ENCODE measurements around the gene ZNF775. TPM values are rescaled to one million over a fixed set of nuclear protein-coding genes. Genes with fewer than 3 reads are reported as not detected.
"Not testable (repeated sequence)": the region's sequence is repeated elsewhere in the genome, so short reads cannot be mapped to it uniquely, and the experiment has no call there.

ZNF775 gene
- polyA plus RNA-seq, 4 donors: 1.1 to 6.5 (median 2.5) TPM

DNA sequence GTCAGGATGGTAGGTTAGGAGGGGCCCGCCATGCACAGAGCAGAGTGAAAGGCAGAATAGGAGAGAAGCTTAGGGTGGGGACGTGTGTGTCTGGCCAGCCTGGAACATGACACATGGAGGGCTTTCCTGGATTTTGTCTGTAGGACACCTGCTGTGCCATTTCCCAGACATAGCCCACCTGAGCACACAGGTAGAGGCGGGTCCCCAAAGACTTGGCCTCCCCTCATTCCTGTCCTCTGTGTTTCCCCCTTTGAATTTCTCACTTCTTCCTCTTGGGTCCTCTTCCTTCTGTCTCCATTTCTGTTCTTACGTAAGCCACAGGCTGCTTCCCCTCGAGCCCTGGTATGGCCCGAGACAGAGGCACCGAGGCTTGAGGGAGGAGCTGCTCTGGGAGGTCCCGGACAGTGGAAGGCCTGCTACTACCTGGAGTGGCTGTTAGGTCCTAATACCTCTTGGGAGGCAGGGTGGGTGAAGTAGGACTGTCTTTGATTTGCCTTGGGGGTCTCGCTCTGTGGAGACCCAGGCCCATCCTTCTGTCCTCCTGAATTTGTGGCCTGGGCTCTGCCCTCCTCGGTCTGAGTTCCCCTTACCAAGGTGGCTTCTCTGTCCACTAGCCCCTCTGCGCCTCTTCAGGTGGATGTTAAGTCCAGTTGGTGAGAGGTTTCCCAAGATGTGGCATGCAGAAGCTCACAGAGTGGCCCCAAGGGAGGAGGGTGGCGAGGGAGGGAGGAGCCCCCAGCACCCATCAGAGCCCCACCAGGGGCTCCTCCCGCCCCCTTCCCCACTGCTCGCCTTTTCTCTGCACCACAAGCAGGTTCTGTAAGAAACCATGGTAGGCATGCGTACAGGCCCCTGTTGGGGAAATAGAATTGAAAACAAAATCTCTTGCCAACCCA is 5.5 kb downstream of the ZNF775 start:
- Histone ChIP-seq H3K27me3 (ENCODE audit: control insufficient read depth in 3 of 3, insufficient read depth in 3 of 3, low read length in 3 of 3) (no peaks in the 10 kb centered on the region), H3K9me3 (ENCODE audit: control insufficient read depth in 2 of 2, insufficient read depth in 1 of 2, low read depth in 1 of 2, low read length in 1 of 2) (no peaks in the 10 kb centered on the region), H3K27ac (ENCODE audit: low read depth in 1 of 3, low read length in 2 of 3) (peak overlapping the region in 2 of 3 donors; percentile 28 to 81), H3K4me3 (ENCODE audit: low read depth in 1 of 3, low read length in 3 of 3) (no peak overlapping the region), H3K4me1 (ENCODE audit: control insufficient read depth in 3 of 3, insufficient read depth in 2 of 3, low read depth in 1 of 3, low read length in 2 of 3) (peaks cover 7 to 76% (median 7%) of the 10 kb centered on the region in 3 donors), H3K36me3 (ENCODE audit: control insufficient read depth in 3 of 3, insufficient read depth in 2 of 3, low read depth in 1 of 3, low read length in 3 of 3) (peaks cover 0 to 42% (median 0%) of the 10 kb centered on the region in 3 donors)
- no peak for DNase-seq
- 58 to 76% (median 70%) methylated on average over 15 of the region's 15 CpGs for WGBS, 3 donors
- no peak for FAIRE-seq

DNA sequence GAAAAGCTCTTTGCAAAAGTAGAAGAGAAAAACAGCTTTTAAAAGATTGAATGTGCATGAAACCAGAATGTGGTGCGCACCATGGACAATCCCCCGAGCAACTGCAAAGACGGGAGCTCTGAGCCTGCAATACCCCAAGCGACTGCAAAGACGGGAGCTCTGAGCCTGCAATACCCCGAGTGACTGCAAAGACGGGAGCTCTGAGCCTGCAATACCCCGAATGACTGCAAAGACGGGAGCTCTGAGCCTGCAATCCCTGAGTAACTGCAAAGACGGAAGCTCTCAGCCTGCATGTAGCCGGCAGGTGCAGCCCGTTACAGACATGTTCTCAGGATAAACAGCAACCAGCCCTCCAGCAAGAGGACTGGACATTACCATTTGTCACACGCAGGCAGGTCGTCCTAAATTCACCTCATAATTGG is 6.2 kb downstream of the ZNF775 start:
- DNase-seq (no peak), FAIRE-seq (no peak)
- peaks cover 7 to 71% (median 7%) of the 10 kb centered on the region in 3 donors for H3K4me1 ChIP-seq (ENCODE audit: control insufficient read depth in 3 of 3, insufficient read depth in 2 of 3, low read depth in 1 of 3, low read length in 2 of 3)
- H3K4me3 ChIP-seq (ENCODE audit: low read depth in 1 of 3, low read length in 3 of 3): no peak overlapping the region
- no peaks in the 10 kb centered on the region for H3K27me3 ChIP-seq (ENCODE audit: control insufficient read depth in 3 of 3, insufficient read depth in 3 of 3, low read length in 3 of 3)
- H3K27ac ChIP-seq (ENCODE audit: low read depth in 1 of 3, low read length in 2 of 3): peak overlapping the region in 1 of 3 donors; percentile 81
- WGBS, 3 donors: 24 to 66% (median 57%) methylated on average over 14 of the region's 14 CpGs
- H3K36me3 ChIP-seq (ENCODE audit: control insufficient read depth in 3 of 3, insufficient read depth in 2 of 3, low read depth in 1 of 3, low read length in 3 of 3): peaks cover 0 to 47% (median 0%) of the 10 kb centered on the region in 3 donors
- no peaks in the 10 kb centered on the region for H3K9me3 ChIP-seq (ENCODE audit: control insufficient read depth in 2 of 2, insufficient read depth in 1 of 2, low read depth in 1 of 2, low read length in 1 of 2)

DNA sequence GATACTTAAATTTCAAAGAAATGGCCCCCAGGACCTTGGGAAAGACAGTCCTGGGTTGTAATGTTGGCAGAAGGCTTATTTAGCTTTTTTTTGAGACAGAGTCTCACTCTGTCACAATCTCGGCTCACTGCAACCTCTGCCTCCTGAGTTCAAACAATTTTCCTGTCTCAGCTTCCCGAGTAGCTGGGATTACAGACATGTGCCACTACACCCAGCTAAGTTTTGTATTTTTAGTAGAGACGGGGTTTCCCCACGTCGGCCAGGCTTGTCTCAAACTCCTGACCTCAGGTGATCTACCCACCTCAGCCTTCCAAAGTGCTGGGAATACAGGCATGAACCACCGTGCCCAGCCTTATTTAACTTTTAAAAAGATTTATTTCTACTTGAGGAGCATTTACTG is 6.8 kb downstream of the ZNF775 start:
- Histone ChIP-seq H3K27ac (ENCODE audit: low read depth in 1 of 3, low read length in 2 of 3) (peak overlapping the region in 1 of 3 donors; percentile 33), H3K36me3 (ENCODE audit: control insufficient read depth in 3 of 3, insufficient read depth in 2 of 3, low read depth in 1 of 3, low read length in 3 of 3) (peaks cover 0 to 47% (median 0%) of the 10 kb centered on the region in 3 donors), H3K4me1 (ENCODE audit: control insufficient read depth in 3 of 3, insufficient read depth in 2 of 3, low read depth in 1 of 3, low read length in 2 of 3) (peaks cover 7 to 66% (median 7%) of the 10 kb centered on the region in 3 donors)
- not testable (repeated sequence) for FAIRE-seq; H3K27me3 ChIP-seq (ENCODE audit: control insufficient read depth in 3 of 3, insufficient read depth in 3 of 3, low read length in 3 of 3); DNase-seq; H3K9me3 ChIP-seq (ENCODE audit: control insufficient read depth in 2 of 2, insufficient read depth in 1 of 2, low read depth in 1 of 2, low read length in 1 of 2); H3K4me3 ChIP-seq (ENCODE audit: low read depth in 1 of 3, low read length in 3 of 3)
- WGBS, 3 donors: 30 to 51% (median 49%) methylated on average over 6 of the region's 6 CpGs

DNA sequence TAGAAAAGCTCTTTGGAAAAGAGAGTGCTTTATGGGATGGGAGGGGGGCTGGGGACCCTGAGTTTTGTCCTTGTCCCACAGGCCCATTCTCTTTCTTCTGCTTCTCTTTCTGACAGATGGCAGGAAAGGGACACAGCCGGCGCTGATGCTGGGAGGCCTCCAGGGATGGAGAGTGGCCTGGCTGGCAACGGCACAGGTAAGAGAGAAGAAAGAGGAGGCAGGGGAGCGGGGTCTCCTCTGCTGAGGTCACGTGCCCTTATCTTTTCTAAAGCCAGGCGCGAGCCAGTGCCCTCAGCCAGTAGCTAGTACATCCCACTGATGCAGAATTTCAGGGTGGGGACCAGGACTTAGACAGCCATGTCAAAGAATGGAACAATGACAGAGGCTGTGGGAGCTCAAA is 9.2 kb downstream of the ZNF775 start:
- Histone ChIP-seq H3K9me3 (ENCODE audit: control insufficient read depth in 2 of 2, insufficient read depth in 1 of 2, low read depth in 1 of 2, low read length in 1 of 2) (no peaks in the 10 kb centered on the region), H3K27ac (ENCODE audit: low read depth in 1 of 3, low read length in 2 of 3) (no peak overlapping the region), H3K27me3 (ENCODE audit: control insufficient read depth in 3 of 3, insufficient read depth in 3 of 3, low read length in 3 of 3) (no peaks in the 10 kb centered on the region), H3K4me3 (ENCODE audit: low read depth in 1 of 3, low read length in 3 of 3) (no peak overlapping the region), H3K36me3 (ENCODE audit: control insufficient read depth in 3 of 3, insufficient read depth in 2 of 3, low read depth in 1 of 3, low read length in 3 of 3) (peaks cover 0 to 38% (median 0%) of the 10 kb centered on the region in 3 donors), H3K4me1 (ENCODE audit: control insufficient read depth in 3 of 3, insufficient read depth in 2 of 3, low read depth in 1 of 3, low read length in 2 of 3) (peaks cover 0 to 44% (median 2%) of the 10 kb centered on the region in 3 donors)
- WGBS, 3 donors: 80 to 92% (median 90%) methylated on average over 7 of the region's 7 CpGs
- DNase-seq (no peak), FAIRE-seq (no peak)

DNA sequence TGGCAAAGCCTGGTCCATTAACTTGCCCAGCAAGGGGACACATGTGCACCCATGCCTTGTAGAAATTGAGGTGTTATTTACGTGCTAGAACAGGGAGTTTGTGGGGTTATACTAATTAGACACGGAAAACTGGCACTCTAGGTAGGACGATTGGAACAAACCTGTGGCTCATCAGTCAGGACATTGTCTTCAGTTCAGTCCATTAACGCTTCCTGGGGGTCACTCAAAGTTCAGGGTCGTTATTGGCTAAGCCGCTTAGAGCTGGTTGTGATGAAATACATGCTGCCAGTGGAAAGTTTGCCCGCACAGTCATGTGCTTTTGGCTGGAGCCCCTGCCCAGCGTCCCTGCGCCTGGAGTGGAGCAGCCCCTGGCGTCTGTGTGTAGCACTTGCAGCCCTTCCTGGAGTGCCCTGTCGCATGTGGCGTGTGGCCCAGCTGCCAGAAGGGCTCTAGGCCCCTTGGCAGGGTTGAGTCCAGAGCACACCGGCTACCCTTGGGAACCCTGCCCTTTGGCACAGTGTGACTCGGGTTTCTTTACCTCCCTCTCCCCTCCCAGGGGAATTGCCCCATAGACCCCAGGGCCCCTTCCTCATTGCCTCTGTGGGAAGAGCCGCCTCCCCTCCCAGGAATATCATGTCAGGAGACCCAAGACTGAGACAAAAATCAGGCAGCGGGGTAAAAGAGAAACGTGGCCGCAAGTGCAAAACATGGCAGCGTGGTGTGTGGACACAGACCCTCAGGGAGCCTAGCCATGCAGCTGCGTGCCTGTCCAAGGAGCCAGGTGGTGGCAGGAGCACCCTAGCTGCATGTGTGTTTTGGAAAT is 9.8 kb downstream of the ZNF775 start:
- peaks cover 0 to 38% (median 0%) of the 10 kb centered on the region in 3 donors for H3K36me3 ChIP-seq (ENCODE audit: control insufficient read depth in 3 of 3, insufficient read depth in 2 of 3, low read depth in 1 of 3, low read length in 3 of 3)
- peak overlapping the region in 1 of 3 donors; percentile 6 for H3K27ac ChIP-seq (ENCODE audit: low read depth in 1 of 3, low read length in 2 of 3)
- H3K9me3 ChIP-seq (ENCODE audit: control insufficient read depth in 2 of 2, insufficient read depth in 1 of 2, low read depth in 1 of 2, low read length in 1 of 2): no peaks in the 10 kb centered on the region
- H3K27me3 ChIP-seq (ENCODE audit: control insufficient read depth in 3 of 3, insufficient read depth in 3 of 3, low read length in 3 of 3): no peaks in the 10 kb centered on the region
- peaks cover 0 to 38% (median 2%) of the 10 kb centered on the region in 3 donors for H3K4me1 ChIP-seq (ENCODE audit: control insufficient read depth in 3 of 3, insufficient read depth in 2 of 3, low read depth in 1 of 3, low read length in 2 of 3)
- FAIRE-seq (no peak), DNase-seq (peak; percentile 51 to 78)
- WGBS, 3 donors: 50 to 68% (median 52%) methylated on average over 19 to 20 of the region's 20 CpGs
- H3K4me3 ChIP-seq (ENCODE audit: low read depth in 1 of 3, low read length in 3 of 3): no peak overlapping the region

DNA sequence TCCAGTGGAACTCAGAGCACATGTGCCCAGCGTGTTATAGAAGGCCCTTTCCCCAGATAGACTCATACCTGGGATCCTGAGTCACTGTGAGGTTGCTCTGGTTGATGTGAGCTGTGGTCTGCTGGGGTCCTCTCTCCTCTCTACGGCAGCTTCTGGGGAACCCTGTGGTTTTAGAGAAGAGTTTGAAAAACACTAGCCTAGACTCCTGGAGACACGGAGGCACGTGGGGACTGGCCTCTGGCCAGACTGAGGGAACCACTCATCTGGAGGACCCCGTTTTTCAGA is 10.3 kb downstream of the ZNF775 start:
- DNase-seq (no peak), FAIRE-seq (no peak)
- Histone ChIP-seq H3K4me1 (ENCODE audit: control insufficient read depth in 3 of 3, insufficient read depth in 2 of 3, low read depth in 1 of 3, low read length in 2 of 3) (peaks cover 0 to 33% (median under 1%) of the 10 kb centered on the region in 3 donors), H3K27me3 (ENCODE audit: control insufficient read depth in 3 of 3, insufficient read depth in 3 of 3, low read length in 3 of 3) (no peaks in the 10 kb centered on the region), H3K4me3 (ENCODE audit: low read depth in 1 of 3, low read length in 3 of 3) (no peak overlapping the region), H3K27ac (ENCODE audit: low read depth in 1 of 3, low read length in 2 of 3) (peak overlapping the region in 1 of 3 donors; percentile 6), H3K9me3 (ENCODE audit: control insufficient read depth in 2 of 2, insufficient read depth in 1 of 2, low read depth in 1 of 2, low read length in 1 of 2) (no peaks in the 10 kb centered on the region), H3K36me3 (ENCODE audit: control insufficient read depth in 3 of 3, insufficient read depth in 2 of 3, low read depth in 1 of 3, low read length in 3 of 3) (peaks cover 0 to 35% (median 0%) of the 10 kb centered on the region in 3 donors)
- 65 to 78% (median 75%) methylated on average over 5 of the region's 5 CpGs for WGBS, 3 donors

DNA sequence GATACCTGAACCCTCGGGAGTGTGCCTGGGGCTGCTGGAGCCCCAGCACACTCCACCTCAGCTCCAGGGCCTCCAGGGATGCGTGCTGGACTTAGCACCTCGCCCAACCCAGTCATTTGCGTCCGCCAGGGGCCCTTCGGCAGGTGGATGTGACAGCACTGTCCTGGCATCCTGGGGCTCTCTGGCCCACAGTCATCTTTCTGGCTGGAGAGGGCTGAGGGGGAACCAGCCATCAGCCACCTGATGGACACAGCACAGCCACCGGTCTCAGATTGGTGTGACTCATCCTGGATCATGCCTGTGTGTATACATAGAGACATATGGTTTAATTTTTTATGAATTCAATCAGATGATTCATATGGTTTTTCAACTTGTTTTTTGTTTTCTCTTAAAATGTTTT is 11.1 kb downstream of the ZNF775 start:
- DNase-seq (peak in 1 of 2 donors; percentile 53), FAIRE-seq (no peak)
- H3K27ac ChIP-seq (ENCODE audit: low read depth in 1 of 3, low read length in 2 of 3): no peak overlapping the region
- H3K27me3 ChIP-seq (ENCODE audit: control insufficient read depth in 3 of 3, insufficient read depth in 3 of 3, low read length in 3 of 3): no peaks in the 10 kb centered on the region
- 91 to 95% (median 93%) methylated on average over 7 of the region's 7 CpGs for WGBS, 3 donors
- no peak overlapping the region for H3K4me3 ChIP-seq (ENCODE audit: low read depth in 1 of 3, low read length in 3 of 3)
- H3K36me3 ChIP-seq (ENCODE audit: control insufficient read depth in 3 of 3, insufficient read depth in 2 of 3, low read depth in 1 of 3, low read length in 3 of 3): peaks cover 0 to 34% (median 0%) of the 10 kb centered on the region in 3 donors
- no peaks in the 10 kb centered on the region for H3K9me3 ChIP-seq (ENCODE audit: control insufficient read depth in 2 of 2, insufficient read depth in 1 of 2, low read depth in 1 of 2, low read length in 1 of 2)
- H3K4me1 ChIP-seq (ENCODE audit: control insufficient read depth in 3 of 3, insufficient read depth in 2 of 3, low read depth in 1 of 3, low read length in 2 of 3): peaks cover 0 to 26% (median 0%) of the 10 kb centered on the region in 3 donors

DNA sequence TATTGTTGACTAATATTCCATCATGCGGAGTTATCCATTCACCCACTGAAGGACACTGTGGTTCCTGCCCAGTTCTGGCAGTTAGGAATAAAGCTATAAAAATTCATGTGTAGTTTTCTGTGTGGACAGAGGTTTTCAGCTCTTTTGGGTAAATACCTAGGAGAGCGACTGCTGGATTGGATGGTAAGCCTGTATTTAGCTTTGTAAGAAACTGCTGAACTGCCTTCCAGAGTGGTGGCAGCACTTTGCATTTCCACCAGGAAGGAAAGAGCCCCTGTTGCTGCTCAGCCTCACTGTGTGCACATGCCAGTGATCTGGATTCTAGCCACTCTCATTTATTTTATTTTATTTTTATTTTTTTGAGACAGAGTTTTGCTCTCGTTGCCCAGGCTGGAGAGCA is 14.2 kb downstream of the ZNF775 start:
- Histone ChIP-seq H3K27ac (ENCODE audit: low read depth in 1 of 3, low read length in 2 of 3) (no peak overlapping the region), H3K27me3 (ENCODE audit: control insufficient read depth in 3 of 3, insufficient read depth in 3 of 3, low read length in 3 of 3) (no peaks in the 10 kb centered on the region), H3K9me3 (ENCODE audit: control insufficient read depth in 2 of 2, insufficient read depth in 1 of 2, low read depth in 1 of 2, low read length in 1 of 2) (no peaks in the 10 kb centered on the region), H3K4me3 (ENCODE audit: low read depth in 1 of 3, low read length in 3 of 3) (no peak overlapping the region), H3K36me3 (ENCODE audit: control insufficient read depth in 3 of 3, insufficient read depth in 2 of 3, low read depth in 1 of 3, low read length in 3 of 3) (peaks cover 0 to 38% (median 0%) of the 10 kb centered on the region in 3 donors), H3K4me1 (ENCODE audit: control insufficient read depth in 3 of 3, insufficient read depth in 2 of 3, low read depth in 1 of 3, low read length in 2 of 3) (peaks cover 0 to 11% (median 0%) of the 10 kb centered on the region in 3 donors)
- FAIRE-seq: no peak
- DNase-seq: no peak
- 88 to 94% (median 90%) methylated on average over 3 of the region's 3 CpGs for WGBS, 3 donors
